H1 (cell line): ENCODE measurements around the gene EYA2.

Experiments used
- BRCA1 ChIP-seq: IDR thresholded peaks from 2 replicates; pipeline ENCODE4 v1.6.1; 2012; ENCODE audit warnings: low read depth, low read length, improper control_type of control experiment
- CHD2 ChIP-seq: IDR thresholded peaks from 2 replicates; pipeline ENCODE4 v1.6.1; 2012; ENCODE audit warnings: low read length, improper control_type of control experiment
- CTCF ChIP-seq, 3 experiments: IDR thresholded peaks; 1 replicate in 2 of 3; 2 replicates in 1 of 3; pipeline versions ENCODE4 v1.5.1 to v1.6.1; 2011; ENCODE audit warnings: low read length in 3 of 3, mild to moderate bottlenecking in 3 of 3, inconsistent platforms in 2 of 3, low read depth in 1 of 3, moderate library complexity in 1 of 3; ENCODE audit not compliant: insufficient read depth in 1 of 3; ENCODE audit errors: control extremely low read depth in 1 of 3
- EP300 ChIP-seq, 2 experiments: IDR thresholded peaks; 1 replicate in 1 of 2; 2 replicates in 1 of 2; pipeline ENCODE4 v1.6.1; 2011 to 2012; ENCODE audit warnings: low read depth in 2 of 2, low read length in 2 of 2, mild to moderate bottlenecking in 2 of 2, borderline replicate concordance in 1 of 2, inconsistent platforms in 1 of 2, moderate library complexity in 1 of 2
- EZH2 ChIP-seq: fragments of 200-600 bp; sonication (generic); IDR thresholded peaks from 2 replicates; pipeline ENCODE4 v1.7.1; 2012; ENCODE audit warnings: low read depth, mild to moderate bottlenecking, moderate library complexity, low read length, inconsistent platforms; ENCODE audit not compliant: severe bottlenecking
- MAX ChIP-seq: IDR thresholded peaks from 2 replicates; pipeline ENCODE4 v1.6.1; 2012; ENCODE audit warnings: inconsistent platforms
- NANOG ChIP-seq: IDR thresholded peaks from 2 replicates; pipeline ENCODE4 v1.6.1; 2011; ENCODE audit warnings: low read length, low read depth, mild to moderate bottlenecking, inconsistent platforms; ENCODE audit not compliant: insufficient read depth, poor library complexity, severe bottlenecking
- POLR2A ChIP-seq, 2 experiments: IDR thresholded peaks; 1 replicate in 1 of 2; 2 replicates in 1 of 2; pipeline ENCODE4 v1.6.1; 2011; ENCODE audit warnings: low read depth in 2 of 2, low read length in 2 of 2, mild to moderate bottlenecking in 2 of 2; ENCODE audit errors: control extremely low read depth in 1 of 2
- RAD21 ChIP-seq, 2 experiments: IDR thresholded peaks in 1 of 2; conservative IDR thresholded peaks in 1 of 2; 2 replicates each; pipeline ENCODE4 v1.6.1; 2011; ENCODE audit warnings: low read depth in 2 of 2, low read length in 2 of 2, improper control_type of control experiment in 1 of 2, inconsistent platforms in 1 of 2, mild to moderate bottlenecking in 1 of 2, moderate library complexity in 1 of 2
- TAF1 ChIP-seq: IDR thresholded peaks from 2 replicates; pipeline ENCODE4 v1.6.1; 2011; ENCODE audit warnings: mild to moderate bottlenecking, low read depth, low read length
- USF2 ChIP-seq: IDR thresholded peaks from 2 replicates; pipeline ENCODE4 v1.6.1; 2011; ENCODE audit warnings: low read length, improper control_type of control experiment

- TF ChIP-seq EP300 (IDR thresholded peaks at IDR 0.05; ENCODE audit: borderline replicate concordance in 1 of 2, low read depth in 2 of 2, low read length in 2 of 2): no peak
- no peak for TF ChIP-seq POLR2A (IDR thresholded peaks at IDR 0.05; ENCODE audit: control extremely low read depth in 1 of 2, low read depth in 2 of 2, low read length in 2 of 2)
- TF ChIP-seq NANOG: no peak
- no peak for TF ChIP-seq CTCF (IDR thresholded peaks at IDR 0.05; ENCODE audit: control extremely low read depth in 1 of 3, insufficient read depth in 1 of 3, low read depth in 1 of 3, low read length in 3 of 3)
- TF ChIP-seq RAD21 (IDR thresholded peaks at IDR 0.05 in 1 of 2, conservative IDR thresholded peaks at IDR 0.05 in 1 of 2; ENCODE audit: low read depth in 2 of 2, low read length in 2 of 2): no peak
- TF ChIP-seq BRCA1: no peak
- TF ChIP-seq TAF1: no peak
- TF ChIP-seq EZH2: no peak
- no peak for TF ChIP-seq CHD2
- no peak for TF ChIP-seq MAX
- no peak for TF ChIP-seq USF2
Observed at GRCh38 chr20:47099825-47100441, 205.3 kb downstream of the EYA2 start.
